IMR-90 (cell line): ENCODE data around the gene FAM193A. TPM values are rescaled to one million over a fixed set of nuclear protein-coding genes. Genes with fewer than 3 reads are reported as not detected.
A peak's percentile ranks its signal among the peaks of the same experiment; 100 is the strongest.

Experiments
- ATAC-seq: fragments of 200-7000 bp; cut with Tn5 transposase; 2 replicates; pipeline ENCODE4 v1.9.1; 2020; ENCODE audit warnings: low read depth, mild to moderate bottlenecking, moderate library complexity
- BruUV-seq: library from RNA; stranded (reverse); fragments of 400-500 nt; replicated peaks from 2 replicates; lab custom pipeline; 2021; lab: Mats Ljungman, UMichigan
- CTCF ChIA-PET: fragments of 300-600 bp; formaldehyde crosslinking; extraction: SDS; loops from one replicate; lab custom pipeline; 2021; ENCODE audit warnings: antibody characterized with exemption; lab: Yijun Ruan, JAX
- POLR2A ChIA-PET: fragments of 300-600 bp; sonication (Branson Sonifier 250); formaldehyde crosslinking; loops from one replicate; lab custom pipeline; 2022; ENCODE audit warnings: antibody characterized with exemption; ENCODE audit not compliant: unreplicated experiment; lab: Charles Lee
- DNase-seq: peaks from one replicate; pipeline ENCODE4 v3.0.0; 2013
- H2AFZ ChIP-seq: replicated peaks from 2 replicates; pipeline ENCODE3; 2013; ENCODE audit warnings: low read length, mild to moderate bottlenecking; ENCODE audit not compliant: poor library complexity
- H2AK5ac ChIP-seq: 2 replicates; pipeline ENCODE4 v1.6.1; 2013; ENCODE audit warnings: low read depth, low read length, inconsistent platforms
- H2AK9ac ChIP-seq: replicated peaks from 2 replicates; pipeline ENCODE3; 2013; ENCODE audit warnings: mild to moderate bottlenecking, low read depth, low read length, moderate library complexity; ENCODE audit not compliant: poor library complexity
- H2BK120ac ChIP-seq: 2 replicates; pipeline ENCODE4 v1.6.1; 2013; ENCODE audit warnings: low read depth, low read length, inconsistent platforms
- H2BK15ac ChIP-seq: 3 replicates; pipeline ENCODE4 v1.6.1; 2013; ENCODE audit warnings: low read depth, low read length, inconsistent platforms
- H2BK20ac ChIP-seq: 2 replicates; pipeline ENCODE4 v1.6.1; 2013; ENCODE audit warnings: low read depth, mild to moderate bottlenecking, inconsistent platforms, low read length, moderate library complexity
- H2BK5ac ChIP-seq: 2 replicates; pipeline ENCODE4 v1.6.1; 2013; ENCODE audit warnings: mild to moderate bottlenecking, low read depth, low read length, inconsistent platforms; ENCODE audit not compliant: poor library complexity, severe bottlenecking
- H3K14ac ChIP-seq: replicated peaks from 2 replicates; pipeline ENCODE4 v1.6.1; 2013; ENCODE audit warnings: low read depth, low read length, inconsistent platforms
- H3K18ac ChIP-seq: 2 replicates; pipeline ENCODE4 v1.6.1; 2013; ENCODE audit warnings: low read depth, low read length, control low read depth
- H3K23ac ChIP-seq: 2 replicates; pipeline ENCODE4 v1.6.1; 2013; ENCODE audit warnings: low read depth, low read length, inconsistent platforms
- H3K27ac ChIP-seq: 2 replicates; pipeline ENCODE4 v1.5.1; 2013; ENCODE audit warnings: mild to moderate bottlenecking, control low read depth, low read length; ENCODE audit not compliant: insufficient read depth
- H3K27me3 ChIP-seq: 2 replicates; pipeline ENCODE4 v1.6.1; 2013; ENCODE audit warnings: low read length; ENCODE audit not compliant: control insufficient read depth, insufficient read depth
- H3K36me3 ChIP-seq: 2 replicates; pipeline ENCODE4 v1.6.1; 2013; ENCODE audit warnings: low read length, mixed read lengths; ENCODE audit not compliant: control insufficient read depth, insufficient read depth
- H3K4ac ChIP-seq: 2 replicates; pipeline ENCODE4 v1.6.1; 2013; ENCODE audit warnings: low read depth, low read length, inconsistent platforms
- H3K4me1 ChIP-seq: 2 replicates; pipeline ENCODE4 v1.6.1; 2013; ENCODE audit warnings: low read length, mixed read lengths; ENCODE audit not compliant: control insufficient read depth, insufficient read depth
- H3K4me2 ChIP-seq: 2 replicates; pipeline ENCODE4 v1.6.1; 2013; ENCODE audit warnings: low read depth, mild to moderate bottlenecking, control low read depth, low read length, moderate library complexity
- H3K4me3 ChIP-seq: 2 replicates; pipeline ENCODE4 v1.5.1; 2013; ENCODE audit warnings: low read depth, mild to moderate bottlenecking, control low read depth, low read length, moderate library complexity; ENCODE audit not compliant: insufficient read depth
- H3K56ac ChIP-seq: 2 replicates; pipeline ENCODE4 v1.6.1; 2013; ENCODE audit warnings: low read length, inconsistent platforms; ENCODE audit not compliant: insufficient read depth; ENCODE audit errors: extremely low read depth
- H3K79me1 ChIP-seq, 2 experiments: 2 replicates each; pipeline ENCODE4 v1.6.1; 2013; ENCODE audit warnings: low read length in 2 of 2, inconsistent platforms in 1 of 2, low read depth in 1 of 2
- H3K9ac ChIP-seq: 2 replicates; pipeline ENCODE4 v1.6.1; 2013; ENCODE audit warnings: low read depth, low read length, control low read depth
- H3K9me1 ChIP-seq: 2 replicates; pipeline ENCODE4 v1.6.1; 2013; ENCODE audit warnings: low read length, inconsistent platforms; ENCODE audit not compliant: insufficient read depth
- H3K9me3 ChIP-seq: 2 replicates; pipeline ENCODE4 v1.6.1; 2013; ENCODE audit warnings: low read length; ENCODE audit not compliant: control insufficient read depth, insufficient read depth
- H4K20me1 ChIP-seq: 2 replicates; pipeline ENCODE4 v1.6.1; 2013; ENCODE audit warnings: low read length, inconsistent platforms; ENCODE audit not compliant: insufficient read depth
- H4K5ac ChIP-seq: 2 replicates; pipeline ENCODE4 v1.6.1; 2013; ENCODE audit warnings: mild to moderate bottlenecking, low read depth, low read length, control low read depth
- H4K8ac ChIP-seq, 2 experiments: 2 replicates each; pipeline ENCODE4 v1.6.1; 2013; ENCODE audit warnings: low read depth in 2 of 2, low read length in 2 of 2, control low read depth in 1 of 2, inconsistent platforms in 1 of 2
- H4K91ac ChIP-seq: 2 replicates; pipeline ENCODE4 v1.6.1; 2013; ENCODE audit warnings: low read depth, low read length, inconsistent platforms; ENCODE audit not compliant: insufficient read depth
- BHLHE40 ChIP-seq: fragments of 150-350 bp; IDR thresholded peaks from 2 replicates; pipeline ENCODE4 v1.6.1; 2016; ENCODE audit warnings: mild to moderate bottlenecking, low read depth, low read length
- CHD1 ChIP-seq: IDR thresholded peaks from 2 replicates; pipeline ENCODE4 v1.6.1; 2012; ENCODE audit warnings: low read depth, low read length, improper control_type of control experiment
- FOS ChIP-seq: fragments of 150-350 bp; IDR thresholded peaks from 2 replicates; pipeline ENCODE4 v1.6.1; 2016; ENCODE audit warnings: low read depth, low read length
- MAFK ChIP-seq: IDR thresholded peaks from 2 replicates; pipeline ENCODE4 v1.6.1; 2012; ENCODE audit warnings: low read depth, low read length, improper control_type of control experiment
- MAZ ChIP-seq: IDR thresholded peaks from 2 replicates; pipeline ENCODE4 v1.6.1; 2012; ENCODE audit warnings: low read depth, mild to moderate bottlenecking, low read length, improper control_type of control experiment, moderate library complexity, borderline replicate concordance
- MXI1 ChIP-seq: IDR thresholded peaks from 2 replicates; pipeline ENCODE4 v1.6.1; 2012; ENCODE audit warnings: low read depth, mild to moderate bottlenecking, low read length, moderate library complexity, borderline replicate concordance
- NFE2L2 ChIP-seq: fragments of 150-350 bp; IDR thresholded peaks from 2 replicates; pipeline ENCODE4 v1.6.1; 2016; ENCODE audit warnings: low read depth, mild to moderate bottlenecking, low read length
- POLR2A ChIP-seq: IDR thresholded peaks from 2 replicates; pipeline ENCODE4 v1.6.1; 2012; ENCODE audit warnings: mild to moderate bottlenecking, low read depth, low read length
- RAD21 ChIP-seq: IDR thresholded peaks from 2 replicates; pipeline ENCODE4 v1.6.1; 2012; ENCODE audit warnings: low read length, improper control_type of control experiment
- RFX5 ChIP-seq: IDR thresholded peaks from 2 replicates; pipeline ENCODE4 v1.8.0; 2012; ENCODE audit warnings: low read depth, mild to moderate bottlenecking, low read length, moderate library complexity
- SMC3 ChIP-seq: fragments of 150-350 bp; IDR thresholded peaks from 2 replicates; pipeline ENCODE4 v1.6.1; 2016; ENCODE audit warnings: low read depth, mild to moderate bottlenecking, antibody characterized with exemption, low read length, moderate library complexity
- WGBS, 2 experiments: methylation state at CpG; one replicate each; pipeline versions ENCODE4 v1.1.5 to v1.1.7; 2013; ENCODE audit warnings: missing lambda C conversion rate in 2 of 2; ENCODE audit not compliant: insufficient read length in 1 of 2; ENCODE audit errors: extremely low coverage in 2 of 2; 5-methylcytosine and 5-hydroxymethylcytosine counted together
- dilution Hi-C: fragments of 300-500 bp; cut with HindIII; formaldehyde crosslinking; loops from one replicate; pipeline ENCODE4 v1.14.3; 2018; ENCODE audit warnings: low sequenced_read_pairs; ENCODE audit not compliant: unreplicated experiment
- in situ Hi-C: fragments of 300-500 bp; cut with MboI; formaldehyde crosslinking; loops from 3 replicates; pipeline ENCODE4 v1.14.3; 2019; ENCODE audit warnings: low sequenced_read_pairs, inconsistent platforms, mixed read lengths
- intact Hi-C: fragments of 100-400 bp; cut with micrococcal nuclease; formaldehyde crosslinking; loops from 2 replicates; pipeline ENCODE4 v1.10.0; 2022
- polyA plus RNA-seq, 3 experiments: library from polyadenylated mRNA; depleted of rRNA; stranded (reverse); fragments of >200 nt; gene quantifications; 2 replicates each; pipeline ENCODE4 v1.2.3, GENCODE V29; 2012; ENCODE audit warnings: low replicate concordance in 1 of 3
- total RNA-seq: library from RNA; depleted of rRNA; stranded (reverse); fragments of >200 nt; gene quantifications from 2 replicates; pipeline ENCODE4 v1.2.3, GENCODE V29; 2012
- TF ChIP-seq, protein P1 (sequence below): fragments of 150-350 bp; IDR thresholded peaks from 2 replicates; pipeline ENCODE4 v1.6.1; 2017; ENCODE audit warnings: mild to moderate bottlenecking, antibody characterized with exemption, low read length, low read depth
- TF ChIP-seq, protein P2 (sequence below): conservative IDR thresholded peaks from 2 replicates; pipeline ENCODE4 v1.5.1; 2012; ENCODE audit warnings: mild to moderate bottlenecking, low read depth, low read length, improper control_type of control experiment
- TF ChIP-seq, protein P3 (sequence below): fragments of 150-350 bp; IDR thresholded peaks from 2 replicates; pipeline ENCODE4 v1.6.1; 2016; ENCODE audit warnings: low read depth, mild to moderate bottlenecking, low read length, moderate library complexity, borderline replicate concordance

The FAM193A gene
- total and polyA plus RNA-seq, 2 of the 4 experiments (the other 2 are of a cell fraction): 6.8 to 11.0 TPM

DNA sequence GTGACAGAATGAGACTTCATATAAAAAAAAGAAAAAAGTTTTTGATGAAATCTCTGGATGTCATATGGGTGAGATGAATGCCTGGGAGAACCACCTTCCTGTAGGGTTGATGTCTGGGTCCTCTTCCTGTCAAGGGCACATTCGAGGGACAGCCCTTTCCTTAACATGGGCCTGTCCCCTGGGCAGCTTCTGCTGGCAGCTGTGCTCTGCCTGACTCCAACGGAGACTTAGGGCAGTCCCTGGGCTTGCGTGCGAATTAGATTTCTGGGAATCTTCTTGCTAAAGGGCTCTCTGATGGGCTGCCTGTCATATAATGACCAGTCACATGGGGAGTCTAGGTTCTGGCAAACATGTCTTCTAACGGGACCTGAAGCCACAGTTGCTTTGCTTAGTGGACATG is 179.0 kb downstream of the FAM193A start:
- H3K23ac ChIP-seq: peak overlapping the region; percentile 20; the same call in 1 of the 2 replicates
- H3K18ac ChIP-seq: no peak overlapping the region
- no TSS peak for BruUV-seq
- peaks cover 3% of the 10 kb centered on the region; the same call in 1 of the 2 replicates for H3K4me1 ChIP-seq
- POLR2A ChIA-PET: no interaction called here
- WGBS, 2 experiments: no CpG with 5 or more reads among the region's 5 CpGs
- H4K5ac ChIP-seq: no peak overlapping the region
- H4K8ac ChIP-seq: no peak overlapping the region
- no peak overlapping the region for H2BK20ac ChIP-seq
- H3K36me3 ChIP-seq: peaks cover 27% of the 10 kb centered on the region
- no peak overlapping the region for H2BK5ac ChIP-seq
- no peaks in the 10 kb centered on the region for H3K9me3 ChIP-seq
- intact Hi-C loops (no loop called here), dilution Hi-C loops (no loop called here), in situ Hi-C loops (no loop called here)
- CTCF ChIA-PET: no interaction called here
- H2BK15ac ChIP-seq: no peak overlapping the region
- no peak overlapping the region for H3K4me2 ChIP-seq
- no peak overlapping the region for H3K27ac ChIP-seq
- no peak overlapping the region for H3K4me3 ChIP-seq
- no peaks in the 10 kb centered on the region for H3K27me3 ChIP-seq
- DNase-seq: no peak
- H3K79me1 ChIP-seq: peaks cover 19 to 38% of the 10 kb centered on the region in 2 experiments
- H3K4ac ChIP-seq: no peak overlapping the region
- no peak overlapping the region for H3K9ac ChIP-seq
- H3K56ac ChIP-seq: no peak overlapping the region
- TF ChIP-seq RAD21 (no peak), MXI1 (no peak), FOS (no peak), POLR2A (no peak), MAFK (no peak), CHD1 (no peak), BHLHE40 (no peak), SMC3 (no peak), MAZ (no peak), RFX5 (no peak), NFE2L2 (no peak)
- TF ChIP-seq, protein P1, sequence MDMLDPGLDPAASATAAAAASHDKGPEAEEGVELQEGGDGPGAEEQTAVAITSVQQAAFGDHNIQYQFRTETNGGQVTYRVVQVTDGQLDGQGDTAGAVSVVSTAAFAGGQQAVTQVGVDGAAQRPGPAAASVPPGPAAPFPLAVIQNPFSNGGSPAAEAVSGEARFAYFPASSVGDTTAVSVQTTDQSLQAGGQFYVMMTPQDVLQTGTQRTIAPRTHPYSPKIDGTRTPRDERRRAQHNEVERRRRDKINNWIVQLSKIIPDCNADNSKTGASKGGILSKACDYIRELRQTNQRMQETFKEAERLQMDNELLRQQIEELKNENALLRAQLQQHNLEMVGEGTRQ: no peak
- TF ChIP-seq, protein P2, sequence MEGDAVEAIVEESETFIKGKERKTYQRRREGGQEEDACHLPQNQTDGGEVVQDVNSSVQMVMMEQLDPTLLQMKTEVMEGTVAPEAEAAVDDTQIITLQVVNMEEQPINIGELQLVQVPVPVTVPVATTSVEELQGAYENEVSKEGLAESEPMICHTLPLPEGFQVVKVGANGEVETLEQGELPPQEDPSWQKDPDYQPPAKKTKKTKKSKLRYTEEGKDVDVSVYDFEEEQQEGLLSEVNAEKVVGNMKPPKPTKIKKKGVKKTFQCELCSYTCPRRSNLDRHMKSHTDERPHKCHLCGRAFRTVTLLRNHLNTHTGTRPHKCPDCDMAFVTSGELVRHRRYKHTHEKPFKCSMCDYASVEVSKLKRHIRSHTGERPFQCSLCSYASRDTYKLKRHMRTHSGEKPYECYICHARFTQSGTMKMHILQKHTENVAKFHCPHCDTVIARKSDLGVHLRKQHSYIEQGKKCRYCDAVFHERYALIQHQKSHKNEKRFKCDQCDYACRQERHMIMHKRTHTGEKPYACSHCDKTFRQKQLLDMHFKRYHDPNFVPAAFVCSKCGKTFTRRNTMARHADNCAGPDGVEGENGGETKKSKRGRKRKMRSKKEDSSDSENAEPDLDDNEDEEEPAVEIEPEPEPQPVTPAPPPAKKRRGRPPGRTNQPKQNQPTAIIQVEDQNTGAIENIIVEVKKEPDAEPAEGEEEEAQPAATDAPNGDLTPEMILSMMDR: no peak
- TF ChIP-seq, protein P3, sequence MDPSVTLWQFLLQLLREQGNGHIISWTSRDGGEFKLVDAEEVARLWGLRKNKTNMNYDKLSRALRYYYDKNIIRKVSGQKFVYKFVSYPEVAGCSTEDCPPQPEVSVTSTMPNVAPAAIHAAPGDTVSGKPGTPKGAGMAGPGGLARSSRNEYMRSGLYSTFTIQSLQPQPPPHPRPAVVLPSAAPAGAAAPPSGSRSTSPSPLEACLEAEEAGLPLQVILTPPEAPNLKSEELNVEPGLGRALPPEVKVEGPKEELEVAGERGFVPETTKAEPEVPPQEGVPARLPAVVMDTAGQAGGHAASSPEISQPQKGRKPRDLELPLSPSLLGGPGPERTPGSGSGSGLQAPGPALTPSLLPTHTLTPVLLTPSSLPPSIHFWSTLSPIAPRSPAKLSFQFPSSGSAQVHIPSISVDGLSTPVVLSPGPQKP: no peak
- H3K14ac ChIP-seq: no peak overlapping the region
- H2BK120ac ChIP-seq: no peak overlapping the region
- no peak overlapping the region for H2AFZ ChIP-seq
- no peak overlapping the region for H2AK9ac ChIP-seq
- peaks cover 9% of the 10 kb centered on the region for H4K20me1 ChIP-seq
- no peak overlapping the region for H2AK5ac ChIP-seq
- H3K9me1 ChIP-seq: peaks cover 13% of the 10 kb centered on the region
- ATAC-seq: peak; percentile 24; the same call in 1 of the 2 replicates
- no peak overlapping the region for H4K91ac ChIP-seq
